ENCODE data around the gene LILRA5. TPM values are rescaled to one million over a fixed set of nuclear protein-coding genes. Genes with fewer than 3 reads are reported as not detected.
A peak's percentile ranks its signal among the peaks of the same experiment; 100 is the strongest.

Gene LILRA5
- total and polyA plus RNA-seq, 10 donors, result 16.3 to 262 (median 75.9) TPM

- intact Hi-C loops (cut with DNase I; ENCODE audit: low total_unique reads), result no loop called here
- H3K27ac ChIP-seq, result peak overlapping the region in 2 of 8 donors; percentile 12 to 31
Observed at GRCh38 chr19:54356444-54357056, 43.6 kb upstream of the LILRA5 start.

GRCh38 chr19:54355675-54356074 lies 42.7 kb upstream of the LILRA5 start:
- Histone ChIP-seq H3K4me1 (peaks cover 11 to 77% (median 30%) of the 10 kb centered on the region in 6 donors), H3K4me3 (no peak overlapping the region), H3K27me3 (replicated peaks in 1 of 7) (no peaks in the 10 kb centered on the region), H3K27ac (peak overlapping the region in 3 of 8 donors; percentile 4 to 31 (median 12)), H3K36me3 (peaks cover 0 to 42% (median 28%) of the 10 kb centered on the region in 6 donors), H3K9me3 (no peaks in the 10 kb centered on the region)
- WGBS, 5 donors, result 58 to 73% (median 64%) methylated on average over 10 to 14 of the region's 14 CpGs
- DNase-seq, result no peak
- intact Hi-C loops (cut with DNase I; ENCODE audit: low total_unique reads), result no loop called here
- TF ChIP-seq CTCF (IDR thresholded peaks at IDR 0.05 in 8 of 11, conservative IDR thresholded peaks at IDR 0.05 in 3 of 11) (no peak), POLR2AphosphoS5 (IDR thresholded peaks at IDR 0.05) (peak in 1 of 3 donors; percentile 40)

More at GRCh38 chr19:54356444-54357056, 43.6 kb upstream of the LILRA5 start:
- Histone ChIP-seq H3K4me1 (peaks cover 12 to 74% (median 27%) of the 10 kb centered on the region in 6 donors), H3K4me3 (no peak overlapping the region), H3K9me3 (no peaks in the 10 kb centered on the region), H3K36me3 (peaks cover 0 to 46% (median 28%) of the 10 kb centered on the region in 6 donors), H3K27me3 (replicated peaks in 1 of 7) (no peaks in the 10 kb centered on the region)
- DNase-seq, result no peak
- no peak for TF ChIP-seq CTCF (IDR thresholded peaks at IDR 0.05 in 8 of 11, conservative IDR thresholded peaks at IDR 0.05 in 3 of 11)
- TF ChIP-seq POLR2AphosphoS5 (IDR thresholded peaks at IDR 0.05), result no peak
- no peak for TF ChIP-seq POLR2A (IDR thresholded peaks at IDR 0.05)
- 78 to 91% (median 84%) methylated on average over 12 of the region's 12 CpGs for WGBS, 5 donors

DNA sequence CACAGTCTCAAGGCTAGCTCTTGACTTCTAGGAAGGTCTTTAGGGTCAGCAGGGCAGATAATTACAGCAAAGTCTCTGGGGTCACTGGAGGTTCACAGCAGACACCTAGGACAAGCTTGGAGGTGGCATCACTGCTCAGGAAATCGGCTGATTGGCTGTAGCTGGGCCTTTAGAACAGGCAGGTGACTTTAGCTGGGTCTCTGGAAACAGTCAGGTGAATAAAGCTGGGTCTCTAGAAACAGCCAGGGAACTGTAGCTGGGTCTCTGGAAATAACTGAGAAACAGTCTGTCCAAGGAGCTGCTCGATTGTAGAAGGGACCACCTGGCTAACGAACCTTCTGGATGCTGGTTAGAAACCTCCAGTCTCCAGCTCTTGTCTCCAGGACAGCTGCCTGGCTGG lies 41.8 kb upstream of the LILRA5 start:
- Histone ChIP-seq H3K36me3 (peaks cover 0 to 39% (median 28%) of the 10 kb centered on the region in 6 donors), H3K4me3 (no peak overlapping the region), H3K27me3 (replicated peaks in 1 of 7) (no peaks in the 10 kb centered on the region), H3K4me1 (peaks cover 8 to 81% (median 25%) of the 10 kb centered on the region in 6 donors), H3K27ac (peak overlapping the region in 2 of 8 donors; percentile 12 to 15), H3K9me3 (no peaks in the 10 kb centered on the region)
- no peak for DNase-seq
- WGBS, 5 donors, result 53 to 85% (median 66%) methylated on average over 3 of the region's 3 CpGs
- intact Hi-C loops (cut with DNase I; ENCODE audit: low total_unique reads), result no loop called here
- TF ChIP-seq POLR2AphosphoS5 (IDR thresholded peaks at IDR 0.05), result no peak
- no peak for TF ChIP-seq CTCF (IDR thresholded peaks at IDR 0.05 in 8 of 11, conservative IDR thresholded peaks at IDR 0.05 in 3 of 11)
- no peak for TF ChIP-seq POLR2A (IDR thresholded peaks at IDR 0.05)

- peaks cover 0 to 37% (median 28%) of the 10 kb centered on the region in 6 donors for H3K36me3 ChIP-seq
- H3K4me1 ChIP-seq, result peaks cover 8 to 87% (median 28%) of the 10 kb centered on the region in 6 donors
- intact Hi-C loops (cut with DNase I; ENCODE audit: low total_unique reads), result no loop called here
- H3K4me3 ChIP-seq, result no peak overlapping the region
- TF ChIP-seq POLR2AphosphoS5 (IDR thresholded peaks at IDR 0.05) (no peak), CTCF (IDR thresholded peaks at IDR 0.05 in 8 of 11, conservative IDR thresholded peaks at IDR 0.05 in 3 of 11) (no peak), POLR2A (IDR thresholded peaks at IDR 0.05) (no peak)
- H3K27me3 ChIP-seq (replicated peaks in 1 of 7), result no peaks in the 10 kb centered on the region
- WGBS, 5 donors, result 27 to 53% (median 50%) methylated on average over 3 of the region's 3 CpGs
- DNase-seq, result no peak
- H3K27ac ChIP-seq, result peak overlapping the region; percentile 7 to 84 (median 70)
- H3K9me3 ChIP-seq, result no peaks in the 10 kb centered on the region
Observed at GRCh38 chr19:54352546-54352945, 39.6 kb upstream of the LILRA5 start.
